ENCODE data around the gene ABHD6. TPM values are rescaled to one million over a fixed set of nuclear protein-coding genes. Genes with fewer than 3 reads are reported as not detected.
A peak's percentile ranks its signal among the peaks of the same experiment; 100 is the strongest.

ABHD6 gene
- total RNA-seq, 2 donors from 2014 or later: 16.5 to 24.5 TPM

- intact Hi-C loops (cut with DNase I): no loop called here
Observed at GRCh38 chr3:58246148-58247047, 8.8 kb downstream of the ABHD6 start.

DNA sequence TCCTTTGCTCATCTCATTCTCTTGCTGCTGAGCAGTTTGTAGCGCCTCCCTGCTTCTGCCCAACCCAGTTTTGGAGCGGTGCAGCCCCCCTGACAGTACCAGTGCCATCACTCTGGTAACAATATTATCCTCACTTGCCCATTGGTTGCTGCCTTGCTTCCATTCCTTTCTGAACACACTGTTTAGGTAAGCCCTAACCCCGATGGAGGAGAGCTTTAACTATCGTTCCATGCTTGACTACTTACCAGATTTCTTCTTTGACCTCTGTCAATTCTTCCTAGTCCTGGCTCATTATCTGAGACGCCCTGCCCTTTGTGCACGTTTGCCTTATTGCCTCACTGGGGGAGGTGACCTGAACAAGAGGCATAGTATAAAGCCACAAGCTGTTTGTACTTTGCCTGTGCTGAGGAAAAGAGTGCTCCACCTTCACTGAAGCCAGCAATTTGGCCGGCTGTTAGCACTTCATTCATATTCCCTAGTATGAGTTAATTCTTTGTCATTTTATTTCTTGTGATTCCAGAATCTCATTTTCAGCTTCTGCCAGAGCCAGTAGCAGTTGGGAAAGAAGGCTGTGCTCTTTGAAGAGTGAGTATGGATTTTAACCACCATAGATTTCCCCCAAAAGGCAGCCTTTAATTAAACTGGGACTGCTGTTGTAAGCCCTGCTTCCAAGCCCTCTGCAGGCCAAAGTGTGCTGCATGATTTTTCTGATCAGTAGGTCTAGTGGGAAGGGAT lies 11.9 kb downstream of the ABHD6 start:
- Histone ChIP-seq H3K4me3 (no peak overlapping the region), H3K4me1 (peaks cover 4% of the 10 kb centered on the region), H3K9ac (ENCODE audit: low read depth in 2 of 2, low read length in 2 of 2) (peak overlapping the region; percentile 47 to 84), H3K27ac (peak overlapping the region; percentile 71), H3K36me3 (no peaks in the 10 kb centered on the region), H3K9me3 (no peaks in the 10 kb centered on the region), H3K27me3 (no peaks in the 10 kb centered on the region)
- intact Hi-C loops (cut with DNase I): no loop called here
- peak; percentile 87 for DNase-seq
- TF ChIP-seq, protein P1, sequence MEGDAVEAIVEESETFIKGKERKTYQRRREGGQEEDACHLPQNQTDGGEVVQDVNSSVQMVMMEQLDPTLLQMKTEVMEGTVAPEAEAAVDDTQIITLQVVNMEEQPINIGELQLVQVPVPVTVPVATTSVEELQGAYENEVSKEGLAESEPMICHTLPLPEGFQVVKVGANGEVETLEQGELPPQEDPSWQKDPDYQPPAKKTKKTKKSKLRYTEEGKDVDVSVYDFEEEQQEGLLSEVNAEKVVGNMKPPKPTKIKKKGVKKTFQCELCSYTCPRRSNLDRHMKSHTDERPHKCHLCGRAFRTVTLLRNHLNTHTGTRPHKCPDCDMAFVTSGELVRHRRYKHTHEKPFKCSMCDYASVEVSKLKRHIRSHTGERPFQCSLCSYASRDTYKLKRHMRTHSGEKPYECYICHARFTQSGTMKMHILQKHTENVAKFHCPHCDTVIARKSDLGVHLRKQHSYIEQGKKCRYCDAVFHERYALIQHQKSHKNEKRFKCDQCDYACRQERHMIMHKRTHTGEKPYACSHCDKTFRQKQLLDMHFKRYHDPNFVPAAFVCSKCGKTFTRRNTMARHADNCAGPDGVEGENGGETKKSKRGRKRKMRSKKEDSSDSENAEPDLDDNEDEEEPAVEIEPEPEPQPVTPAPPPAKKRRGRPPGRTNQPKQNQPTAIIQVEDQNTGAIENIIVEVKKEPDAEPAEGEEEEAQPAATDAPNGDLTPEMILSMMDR (IDR thresholded peaks at IDR 0.05): no peak

More at GRCh38 chr3:58246148-58247047, 8.8 kb downstream of the ABHD6 start:
- H3K4me3 ChIP-seq: no peak overlapping the region
- H3K27me3 ChIP-seq: no peaks in the 10 kb centered on the region
- H3K9ac ChIP-seq (ENCODE audit: low read depth in 2 of 2, low read length in 2 of 2): no peak overlapping the region
- H3K36me3 ChIP-seq: no peaks in the 10 kb centered on the region
- H3K27ac ChIP-seq: no peak overlapping the region
- no peaks in the 10 kb centered on the region for H3K9me3 ChIP-seq
- H3K4me1 ChIP-seq: no peaks in the 10 kb centered on the region
- DNase-seq: peak; percentile 15
- TF ChIP-seq, protein P1 (IDR thresholded peaks at IDR 0.05): no peak

GRCh38 chr3:58250093-58250707 lies 12.6 kb downstream of the ABHD6 start:
- DNase-seq: peak; percentile 36
- no peak overlapping the region for H3K4me3 ChIP-seq
- H3K27me3 ChIP-seq: no peaks in the 10 kb centered on the region
- H3K9me3 ChIP-seq: no peaks in the 10 kb centered on the region
- H3K27ac ChIP-seq: peak overlapping the region; percentile 71
- no peaks in the 10 kb centered on the region for H3K36me3 ChIP-seq
- H3K4me1 ChIP-seq: peaks cover 4% of the 10 kb centered on the region
- intact Hi-C loops (cut with DNase I): no loop called here
- peak overlapping the region; percentile 47 to 84 for H3K9ac ChIP-seq (ENCODE audit: low read depth in 2 of 2, low read length in 2 of 2)
- TF ChIP-seq, protein P1 (IDR thresholded peaks at IDR 0.05): no peak

DNA sequence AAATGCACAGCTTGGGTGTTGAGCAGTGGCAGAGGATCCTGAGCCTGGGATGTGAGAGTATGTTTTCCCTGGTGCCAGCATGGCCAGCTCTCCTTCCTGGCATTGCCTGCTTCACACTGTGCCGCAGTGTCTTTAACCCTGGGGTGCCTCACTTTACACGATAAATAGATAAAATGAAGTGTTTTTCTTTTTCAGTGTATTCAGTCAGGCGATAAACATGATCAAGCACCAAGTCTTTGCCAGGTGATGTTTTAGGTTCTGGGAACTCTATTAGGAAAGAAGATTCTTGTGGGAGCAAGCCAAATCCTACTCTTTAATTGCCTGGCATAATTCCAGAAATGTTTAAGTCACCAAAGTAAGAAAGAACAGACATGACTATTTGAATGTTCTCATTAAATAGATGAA lies 14.0 kb downstream of the ABHD6 start:
- DNase-seq: no peak
- H3K9me3 ChIP-seq: no peaks in the 10 kb centered on the region
- no peaks in the 10 kb centered on the region for H3K36me3 ChIP-seq
- H3K9ac ChIP-seq (ENCODE audit: low read depth in 2 of 2, low read length in 2 of 2): no peak overlapping the region
- no peak overlapping the region for H3K27ac ChIP-seq
- TF ChIP-seq, protein P1 (IDR thresholded peaks at IDR 0.05): no peak
- intact Hi-C loops (cut with DNase I): no loop called here
- H3K4me1 ChIP-seq: peaks cover 4% of the 10 kb centered on the region
- H3K27me3 ChIP-seq: no peaks in the 10 kb centered on the region
- H3K4me3 ChIP-seq: no peak overlapping the region

- Histone ChIP-seq H3K27ac (peak overlapping the region; percentile 9), H3K4me1 (peaks cover 4% of the 10 kb centered on the region), H3K4me3 (no peak overlapping the region), H3K9ac (ENCODE audit: low read depth in 2 of 2, low read length in 2 of 2) (no peak overlapping the region), H3K36me3 (no peaks in the 10 kb centered on the region), H3K9me3 (no peaks in the 10 kb centered on the region), H3K27me3 (no peaks in the 10 kb centered on the region)
- peak; percentile 44 for DNase-seq
- TF ChIP-seq, protein P1 (IDR thresholded peaks at IDR 0.05): no peak
- intact Hi-C loops (cut with DNase I): no loop called here
Observed at GRCh38 chr3:58254144-58254543, 16.6 kb downstream of the ABHD6 start.

Data from colonic mucosa (tissue), 4 donors.